PFSK-1 (cell line): ENCODE measurements around the gene NPAS1.

Source experiments
- FOXP2 ChIP-seq: optimal IDR thresholded peaks from 2 replicates; pipeline ENCODE3; 2011; ENCODE audit warnings: borderline replicate concordance, control low read depth, inconsistent platforms; ENCODE audit not compliant: insufficient read depth; ENCODE audit errors: extremely low read length, extremely low read depth
- POLR2AphosphoS5 ChIP-seq: IDR thresholded peaks from 2 replicates; pipeline ENCODE4 v1.6.1; 2012; ENCODE audit warnings: low read depth, mild to moderate bottlenecking, control low read depth, low read length, moderate library complexity
- SIN3A ChIP-seq: IDR thresholded peaks from 2 replicates; pipeline ENCODE4 v1.6.1; 2012; ENCODE audit warnings: mild to moderate bottlenecking, low read length, moderate library complexity, borderline replicate concordance; ENCODE audit not compliant: insufficient read depth
- TAF1 ChIP-seq: IDR thresholded peaks from 2 replicates; pipeline ENCODE4 v1.6.1; 2012; ENCODE audit warnings: low read length, control low read depth, borderline replicate concordance; ENCODE audit not compliant: insufficient read depth
- TF ChIP-seq, protein P1 (sequence below), 2 experiments: IDR thresholded peaks; 2 replicates each; pipeline versions ENCODE4 v1.6.1 to v1.8.0; 2011 to 2012; ENCODE audit warnings: low read depth in 2 of 2, low read length in 2 of 2, control low read depth in 1 of 2, inconsistent platforms in 1 of 2, mild to moderate bottlenecking in 1 of 2, moderate library complexity in 1 of 2; ENCODE audit not compliant: insufficient read depth in 1 of 2

The NPAS1 gene

DNA sequence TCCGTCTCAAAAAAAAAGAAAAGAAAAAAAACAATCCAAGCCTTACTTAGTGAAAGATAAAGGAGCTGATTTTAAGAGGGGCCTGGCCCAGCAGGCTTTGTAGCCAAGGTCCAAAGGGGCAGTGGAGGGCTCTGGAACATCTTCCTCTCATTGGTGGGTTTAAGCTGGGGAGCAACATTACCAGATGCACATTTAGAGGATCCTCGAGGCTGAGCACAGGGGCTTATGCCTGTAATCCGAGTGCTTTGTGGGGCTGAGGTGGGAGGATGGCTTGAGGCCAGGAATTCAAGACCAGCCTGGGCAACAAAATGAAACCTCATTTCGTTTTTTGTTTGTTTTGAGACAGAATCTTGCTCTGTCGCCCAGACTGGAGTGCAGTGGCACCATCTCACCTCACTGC lies 36.8 kb downstream of the NPAS1 start:
- TF ChIP-seq, protein P1, sequence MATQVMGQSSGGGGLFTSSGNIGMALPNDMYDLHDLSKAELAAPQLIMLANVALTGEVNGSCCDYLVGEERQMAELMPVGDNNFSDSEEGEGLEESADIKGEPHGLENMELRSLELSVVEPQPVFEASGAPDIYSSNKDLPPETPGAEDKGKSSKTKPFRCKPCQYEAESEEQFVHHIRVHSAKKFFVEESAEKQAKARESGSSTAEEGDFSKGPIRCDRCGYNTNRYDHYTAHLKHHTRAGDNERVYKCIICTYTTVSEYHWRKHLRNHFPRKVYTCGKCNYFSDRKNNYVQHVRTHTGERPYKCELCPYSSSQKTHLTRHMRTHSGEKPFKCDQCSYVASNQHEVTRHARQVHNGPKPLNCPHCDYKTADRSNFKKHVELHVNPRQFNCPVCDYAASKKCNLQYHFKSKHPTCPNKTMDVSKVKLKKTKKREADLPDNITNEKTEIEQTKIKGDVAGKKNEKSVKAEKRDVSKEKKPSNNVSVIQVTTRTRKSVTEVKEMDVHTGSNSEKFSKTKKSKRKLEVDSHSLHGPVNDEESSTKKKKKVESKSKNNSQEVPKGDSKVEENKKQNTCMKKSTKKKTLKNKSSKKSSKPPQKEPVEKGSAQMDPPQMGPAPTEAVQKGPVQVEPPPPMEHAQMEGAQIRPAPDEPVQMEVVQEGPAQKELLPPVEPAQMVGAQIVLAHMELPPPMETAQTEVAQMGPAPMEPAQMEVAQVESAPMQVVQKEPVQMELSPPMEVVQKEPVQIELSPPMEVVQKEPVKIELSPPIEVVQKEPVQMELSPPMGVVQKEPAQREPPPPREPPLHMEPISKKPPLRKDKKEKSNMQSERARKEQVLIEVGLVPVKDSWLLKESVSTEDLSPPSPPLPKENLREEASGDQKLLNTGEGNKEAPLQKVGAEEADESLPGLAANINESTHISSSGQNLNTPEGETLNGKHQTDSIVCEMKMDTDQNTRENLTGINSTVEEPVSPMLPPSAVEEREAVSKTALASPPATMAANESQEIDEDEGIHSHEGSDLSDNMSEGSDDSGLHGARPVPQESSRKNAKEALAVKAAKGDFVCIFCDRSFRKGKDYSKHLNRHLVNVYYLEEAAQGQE (IDR thresholded peaks at IDR 0.05; ENCODE audit: insufficient read depth in 1 of 2, low read depth in 2 of 2, low read length in 2 of 2) = no peak
- no peak for TF ChIP-seq TAF1
- TF ChIP-seq SIN3A = no peak
- no peak for TF ChIP-seq POLR2AphosphoS5
- no peak for TF ChIP-seq FOXP2

- TF ChIP-seq, protein P1 (IDR thresholded peaks at IDR 0.05; ENCODE audit: insufficient read depth in 1 of 2, low read depth in 2 of 2, low read length in 2 of 2) = no peak
- TF ChIP-seq TAF1 = no peak
- TF ChIP-seq POLR2AphosphoS5 = no peak
- TF ChIP-seq FOXP2 = no peak
Measured at GRCh38 chr19:47057328-47057727, 37.7 kb downstream of the NPAS1 start.

- no peak for TF ChIP-seq SIN3A
- TF ChIP-seq TAF1 = no peak
- no peak for TF ChIP-seq POLR2AphosphoS5
- TF ChIP-seq, protein P1 (IDR thresholded peaks at IDR 0.05; ENCODE audit: insufficient read depth in 1 of 2, low read depth in 2 of 2, low read length in 2 of 2) = no peak
- no peak for TF ChIP-seq FOXP2
Measured at GRCh38 chr19:47058621-47059022, 39.0 kb downstream of the NPAS1 start.

- TF ChIP-seq POLR2AphosphoS5 = no peak
- TF ChIP-seq, protein P1 (IDR thresholded peaks at IDR 0.05; ENCODE audit: insufficient read depth in 1 of 2, low read depth in 2 of 2, low read length in 2 of 2) = no peak
- TF ChIP-seq FOXP2 = no peak
- TF ChIP-seq SIN3A = no peak
- no peak for TF ChIP-seq TAF1
Measured at GRCh38 chr19:47063874-47064273, 44.2 kb downstream of the NPAS1 start.

- no peak for TF ChIP-seq TAF1
- no peak for TF ChIP-seq POLR2AphosphoS5
- no peak for TF ChIP-seq SIN3A
- TF ChIP-seq FOXP2 = no peak
- TF ChIP-seq, protein P1 (IDR thresholded peaks at IDR 0.05; ENCODE audit: insufficient read depth in 1 of 2, low read depth in 2 of 2, low read length in 2 of 2) = no peak
Measured at GRCh38 chr19:47065242-47065641, 45.6 kb downstream of the NPAS1 start.
